ENCODE data around the gene THBS3. TPM values are rescaled to one million over a fixed set of nuclear protein-coding genes. Genes with fewer than 3 reads are reported as not detected.

Gene THBS3
- total and polyA plus RNA-seq, 2 donors (not counting 1 experiment from before 2014, with no cell fraction given): 36.8 to 39.6 TPM

- Histone ChIP-seq H3K79me2 (ENCODE audit: control insufficient read depth, insufficient read depth, low read length) (no peaks in the 10 kb centered on the region), H4K20me1 (ENCODE audit: control insufficient read depth, extremely low read depth, insufficient read depth, low read length) (no peaks in the 10 kb centered on the region), H3K27me3 (ENCODE audit: control insufficient read depth, insufficient read depth, low read length) (no peaks in the 10 kb centered on the region), H2AFZ (ENCODE audit: low read length) (peak within 1 kb of the TSS; percentile 25), H3K27ac (ENCODE audit: insufficient read depth, low read length) (peak within 1 kb of the TSS; percentile 100), H3K9ac (ENCODE audit: insufficient read depth, low read length) (peak within 1 kb of the TSS; percentile 100), H3K4me1 (ENCODE audit: control insufficient read depth, extremely low read depth, insufficient read depth, low read length) (peaks cover 15% of the 10 kb centered on the region), H3K36me3 (ENCODE audit: control insufficient read depth, insufficient read depth, low read length) (no peaks in the 10 kb centered on the region), H3K4me3 (replicated peaks in 1 of 4; ENCODE audit: control extremely low read depth in 1 of 4, insufficient read depth in 1 of 4, low read depth in 3 of 4, low read length in 4 of 4) (peak within 1 kb of the TSS; percentile 75 to 100 (median 90)), H3K4me2 (ENCODE audit: extremely low read depth, insufficient read depth, low read length) (peak within 1 kb of the TSS; percentile 99), H3K9me3 (ENCODE audit: control insufficient read depth, insufficient read depth, low read depth, low read length) (no peaks in the 10 kb centered on the region)
- peak; percentile 81 to 85 for DNase-seq (ENCODE audit: low read depth in 2 of 2)
- no peak for TF ChIP-seq EZH2 (IDR thresholded peaks at IDR 0.05; ENCODE audit: low read length, missing control alignments)
- no peak for TF ChIP-seq CTCF (conservative IDR thresholded peaks at IDR 0.05 in 1 of 2, IDR thresholded peaks at IDR 0.05 in 1 of 2; ENCODE audit: low read depth in 1 of 2, low read length in 2 of 2)
These were observed 1.0 kb upstream of the THBS3 start, which contains the start of gene MTX1 for GRCh38 chr1:155208541-155209311. Gene MTX1 (plus strand): TSS chr1:155208695. CDS start chr1:155208805, 110 bp downstream.

GRCh38 chr1:155206891-155207805 lies 549 bp downstream of the THBS3 start:
- Histone ChIP-seq H2AFZ (ENCODE audit: low read length) (no peak overlapping the region), H3K79me2 (ENCODE audit: control insufficient read depth, insufficient read depth, low read length) (no peaks in the 10 kb centered on the region), H3K27ac (ENCODE audit: insufficient read depth, low read length) (peak overlapping the region; percentile 100), H3K27me3 (ENCODE audit: control insufficient read depth, insufficient read depth, low read length) (no peaks in the 10 kb centered on the region), H3K9me3 (ENCODE audit: control insufficient read depth, insufficient read depth, low read depth, low read length) (no peaks in the 10 kb centered on the region), H3K4me2 (ENCODE audit: extremely low read depth, insufficient read depth, low read length) (peak overlapping the region; percentile 84), H3K36me3 (ENCODE audit: control insufficient read depth, insufficient read depth, low read length) (peaks cover 3% of the 10 kb centered on the region), H3K4me3 (replicated peaks in 1 of 4; ENCODE audit: control extremely low read depth in 1 of 4, insufficient read depth in 1 of 4, low read depth in 3 of 4, low read length in 4 of 4) (peak overlapping the region; percentile 52 to 100 (median 82)), H3K9ac (ENCODE audit: insufficient read depth, low read length) (peak overlapping the region; percentile 100), H3K4me1 (ENCODE audit: control insufficient read depth, extremely low read depth, insufficient read depth, low read length) (peaks cover 15% of the 10 kb centered on the region), H4K20me1 (ENCODE audit: control insufficient read depth, extremely low read depth, insufficient read depth, low read length) (no peaks in the 10 kb centered on the region)
- DNase-seq (ENCODE audit: low read depth in 2 of 2): peak; percentile 72 to 77
- peak; percentile 88 to 90 for TF ChIP-seq CTCF (conservative IDR thresholded peaks at IDR 0.05 in 1 of 2, IDR thresholded peaks at IDR 0.05 in 1 of 2; ENCODE audit: low read depth in 1 of 2, low read length in 2 of 2)
- TF ChIP-seq EZH2 (IDR thresholded peaks at IDR 0.05; ENCODE audit: low read length, missing control alignments): no peak

All from fibroblast of lung (primary cell).